ENCODE data around the gene DBP. TPM values are rescaled to one million over a fixed set of nuclear protein-coding genes. Genes with fewer than 3 reads are reported as not detected.
A peak's percentile ranks its signal among the peaks of the same experiment; 100 is the strongest.

Gene DBP
- total RNA-seq, 1 experiment from 2014 or later, result 12.0 TPM

DNA sequence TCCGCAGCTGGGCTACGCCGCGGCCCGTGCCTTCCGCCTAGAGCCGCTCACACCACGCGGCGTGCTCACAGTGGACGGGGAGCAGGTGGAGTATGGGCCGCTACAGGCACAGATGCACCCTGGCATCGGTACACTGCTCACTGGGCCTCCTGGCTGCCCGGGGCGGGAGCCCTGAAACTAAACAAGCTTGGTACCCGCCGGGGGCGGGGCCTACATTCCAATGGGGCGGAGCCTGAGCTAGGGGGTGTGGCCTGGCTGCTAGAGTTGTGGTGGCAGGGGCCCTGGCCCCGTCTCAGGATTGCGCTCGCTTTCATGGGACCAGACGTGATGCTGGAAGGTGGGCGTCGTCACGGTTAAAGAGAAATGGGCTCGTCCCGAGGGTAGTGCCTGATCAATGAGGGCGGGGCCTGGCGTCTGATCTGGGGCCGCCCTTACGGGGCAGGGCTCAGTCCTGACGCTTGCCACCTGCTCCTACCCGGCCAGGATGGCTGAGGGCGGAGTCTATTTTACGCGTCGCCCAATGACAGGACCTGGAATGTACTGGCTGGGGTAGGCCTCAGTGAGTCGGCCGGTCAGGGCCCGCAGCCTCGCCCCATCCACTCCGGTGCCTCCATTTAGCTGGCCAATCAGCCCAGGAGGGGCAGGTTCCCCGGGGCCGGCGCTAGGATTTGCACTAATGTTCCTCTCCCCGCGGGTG lies 7.4 kb downstream of the DBP start (continued):
- TF ChIP-seq, protein P1, sequence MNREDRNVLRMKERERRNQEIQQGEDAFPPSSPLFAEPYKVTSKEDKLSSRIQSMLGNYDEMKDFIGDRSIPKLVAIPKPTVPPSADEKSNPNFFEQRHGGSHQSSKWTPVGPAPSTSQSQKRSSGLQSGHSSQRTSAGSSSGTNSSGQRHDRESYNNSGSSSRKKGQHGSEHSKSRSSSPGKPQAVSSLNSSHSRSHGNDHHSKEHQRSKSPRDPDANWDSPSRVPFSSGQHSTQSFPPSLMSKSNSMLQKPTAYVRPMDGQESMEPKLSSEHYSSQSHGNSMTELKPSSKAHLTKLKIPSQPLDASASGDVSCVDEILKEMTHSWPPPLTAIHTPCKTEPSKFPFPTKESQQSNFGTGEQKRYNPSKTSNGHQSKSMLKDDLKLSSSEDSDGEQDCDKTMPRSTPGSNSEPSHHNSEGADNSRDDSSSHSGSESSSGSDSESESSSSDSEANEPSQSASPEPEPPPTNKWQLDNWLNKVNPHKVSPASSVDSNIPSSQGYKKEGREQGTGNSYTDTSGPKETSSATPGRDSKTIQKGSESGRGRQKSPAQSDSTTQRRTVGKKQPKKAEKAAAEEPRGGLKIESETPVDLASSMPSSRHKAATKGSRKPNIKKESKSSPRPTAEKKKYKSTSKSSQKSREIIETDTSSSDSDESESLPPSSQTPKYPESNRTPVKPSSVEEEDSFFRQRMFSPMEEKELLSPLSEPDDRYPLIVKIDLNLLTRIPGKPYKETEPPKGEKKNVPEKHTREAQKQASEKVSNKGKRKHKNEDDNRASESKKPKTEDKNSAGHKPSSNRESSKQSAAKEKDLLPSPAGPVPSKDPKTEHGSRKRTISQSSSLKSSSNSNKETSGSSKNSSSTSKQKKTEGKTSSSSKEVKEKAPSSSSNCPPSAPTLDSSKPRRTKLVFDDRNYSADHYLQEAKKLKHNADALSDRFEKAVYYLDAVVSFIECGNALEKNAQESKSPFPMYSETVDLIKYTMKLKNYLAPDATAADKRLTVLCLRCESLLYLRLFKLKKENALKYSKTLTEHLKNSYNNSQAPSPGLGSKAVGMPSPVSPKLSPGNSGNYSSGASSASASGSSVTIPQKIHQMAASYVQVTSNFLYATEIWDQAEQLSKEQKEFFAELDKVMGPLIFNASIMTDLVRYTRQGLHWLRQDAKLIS (CRISPR knock-in tag; IDR thresholded peaks at IDR 0.05; ENCODE audit: borderline replicate concordance), result no peak; the same call in 1 of the 2 replicates
- TF ChIP-seq, protein P2, sequence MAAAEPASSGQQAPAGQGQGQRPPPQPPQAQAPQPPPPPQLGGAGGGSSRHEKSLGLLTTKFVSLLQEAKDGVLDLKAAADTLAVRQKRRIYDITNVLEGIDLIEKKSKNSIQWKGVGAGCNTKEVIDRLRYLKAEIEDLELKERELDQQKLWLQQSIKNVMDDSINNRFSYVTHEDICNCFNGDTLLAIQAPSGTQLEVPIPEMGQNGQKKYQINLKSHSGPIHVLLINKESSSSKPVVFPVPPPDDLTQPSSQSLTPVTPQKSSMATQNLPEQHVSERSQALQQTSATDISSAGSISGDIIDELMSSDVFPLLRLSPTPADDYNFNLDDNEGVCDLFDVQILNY (CRISPR knock-in tag; IDR thresholded peaks at IDR 0.05), result peak; percentile 64; the same call in 1 of the 2 replicates
- TF ChIP-seq, protein P3, sequence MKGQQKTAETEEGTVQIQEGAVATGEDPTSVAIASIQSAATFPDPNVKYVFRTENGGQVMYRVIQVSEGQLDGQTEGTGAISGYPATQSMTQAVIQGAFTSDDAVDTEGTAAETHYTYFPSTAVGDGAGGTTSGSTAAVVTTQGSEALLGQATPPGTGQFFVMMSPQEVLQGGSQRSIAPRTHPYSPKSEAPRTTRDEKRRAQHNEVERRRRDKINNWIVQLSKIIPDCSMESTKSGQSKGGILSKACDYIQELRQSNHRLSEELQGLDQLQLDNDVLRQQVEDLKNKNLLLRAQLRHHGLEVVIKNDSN (CRISPR knock-in tag; IDR thresholded peaks at IDR 0.05), result no peak
- peak; percentile 79 for TF ChIP-seq SP1 (CRISPR knock-in tag; conservative IDR thresholded peaks at IDR 0.05)
- TF ChIP-seq, protein P4, sequence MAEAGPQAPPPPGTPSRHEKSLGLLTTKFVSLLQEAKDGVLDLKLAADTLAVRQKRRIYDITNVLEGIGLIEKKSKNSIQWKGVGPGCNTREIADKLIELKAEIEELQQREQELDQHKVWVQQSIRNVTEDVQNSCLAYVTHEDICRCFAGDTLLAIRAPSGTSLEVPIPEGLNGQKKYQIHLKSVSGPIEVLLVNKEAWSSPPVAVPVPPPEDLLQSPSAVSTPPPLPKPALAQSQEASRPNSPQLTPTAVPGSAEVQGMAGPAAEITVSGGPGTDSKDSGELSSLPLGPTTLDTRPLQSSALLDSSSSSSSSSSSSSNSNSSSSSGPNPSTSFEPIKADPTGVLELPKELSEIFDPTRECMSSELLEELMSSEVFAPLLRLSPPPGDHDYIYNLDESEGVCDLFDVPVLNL (CRISPR knock-in tag; IDR thresholded peaks at IDR 0.05; ENCODE audit: borderline replicate concordance, low read depth), result 0 out of 2 replicates have a peak, but pooled peaks have one; percentile 18
- TF ChIP-seq, protein P5, sequence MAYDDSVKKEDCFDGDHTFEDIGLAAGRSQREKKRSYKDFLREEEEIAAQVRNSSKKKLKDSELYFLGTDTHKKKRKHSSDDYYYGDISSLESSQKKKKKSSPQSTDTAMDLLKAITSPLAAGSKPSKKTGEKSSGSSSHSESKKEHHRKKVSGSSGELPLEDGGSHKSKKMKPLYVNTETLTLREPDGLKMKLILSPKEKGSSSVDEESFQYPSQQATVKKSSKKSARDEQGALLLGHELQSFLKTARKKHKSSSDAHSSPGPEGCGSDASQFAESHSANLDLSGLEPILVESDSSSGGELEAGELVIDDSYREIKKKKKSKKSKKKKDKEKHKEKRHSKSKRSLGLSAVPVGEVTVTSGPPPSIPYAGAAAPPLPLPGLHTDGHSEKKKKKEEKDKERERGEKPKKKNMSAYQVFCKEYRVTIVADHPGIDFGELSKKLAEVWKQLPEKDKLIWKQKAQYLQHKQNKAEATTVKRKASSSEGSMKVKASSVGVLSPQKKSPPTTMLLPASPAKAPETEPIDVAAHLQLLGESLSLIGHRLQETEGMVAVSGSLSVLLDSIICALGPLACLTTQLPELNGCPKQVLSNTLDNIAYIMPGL (CRISPR knock-in tag; IDR thresholded peaks at IDR 0.05), result peak; percentile 5; the same call in 1 of the 2 replicates
- TF ChIP-seq ZNF138 (CRISPR knock-in tag; conservative IDR thresholded peaks at IDR 0.05), result no peak; the same call in 1 of the 2 replicates
- no peak; the same call in none of the 2 replicates for TF ChIP-seq ZNF121 (CRISPR knock-in tag; IDR thresholded peaks at IDR 0.05)
- no peak; the same call in 1 of the 2 replicates for TF ChIP-seq IRF2 (CRISPR knock-in tag; IDR thresholded peaks at IDR 0.05; ENCODE audit: borderline replicate concordance, low read depth)
- peak; percentile 66; the same call in 1 of the 2 replicates for TF ChIP-seq GTF2I (CRISPR knock-in tag; conservative IDR thresholded peaks at IDR 0.05)
- TF ChIP-seq MYBL2 (CRISPR knock-in tag; IDR thresholded peaks at IDR 0.05), result peak; percentile 18
- no peak for TF ChIP-seq ZNF423 (CRISPR knock-in tag; IDR thresholded peaks at IDR 0.05)
- peak; percentile 19; the same call in 1 of the 2 replicates for TF ChIP-seq NFE2L1 (CRISPR knock-in tag; IDR thresholded peaks at IDR 0.05)

DNA sequence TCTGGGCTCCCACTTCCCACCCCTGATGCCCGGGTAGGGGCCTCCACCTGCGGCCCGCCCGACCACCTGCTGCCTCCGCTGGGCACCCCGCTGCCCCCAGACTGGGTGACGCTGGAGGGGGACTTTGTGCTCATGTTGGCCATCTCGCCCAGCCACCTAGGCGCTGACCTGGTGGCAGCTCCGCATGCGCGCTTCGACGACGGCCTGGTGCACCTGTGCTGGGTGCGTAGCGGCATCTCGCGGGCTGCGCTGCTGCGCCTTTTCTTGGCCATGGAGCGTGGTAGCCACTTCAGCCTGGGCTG lies 7.9 kb downstream of the DBP start:
- ATAC-seq (no peak), DNase-seq (ENCODE audit: low spot score) (no peak)
- peak overlapping the region; percentile 71 for H3K4me3 Mint-ChIP-seq
- peak overlapping the region; percentile 99 for H3K27ac Mint-ChIP-seq
- no peaks in the 10 kb centered on the region for H3K9me3 Mint-ChIP-seq
- ChIA-PET POLR2A (interaction anchor here (0.7 to 3.4 kb wide), 4 partner anchors 11 to 335 kb away, joined by 3 to 23 read pairs (median 13); partner anchors contain the start of genes CA11, RPL18 and SPHK2), CTCF (interaction anchor here (0.8 to 3.0 kb wide), 12 partner anchors 10 to 295 kb away, joined by 3 to 20 read pairs (median 6); partner anchors contain the start of genes CA11, FAM83E, RPL18 and SPHK2)
- no peaks in the 10 kb centered on the region for H3K36me3 Mint-ChIP-seq
- no peaks in the 10 kb centered on the region for H3K27me3 Mint-ChIP-seq (ENCODE audit: low read depth)
- no peak for TF ChIP-seq KAT7 (CRISPR knock-in tag; IDR thresholded peaks at IDR 0.05; ENCODE audit: borderline replicate concordance)
- no peak for TF ChIP-seq ELF4 (CRISPR knock-in tag; IDR thresholded peaks at IDR 0.05; ENCODE audit: low read depth)
- TF ChIP-seq, protein P6, sequence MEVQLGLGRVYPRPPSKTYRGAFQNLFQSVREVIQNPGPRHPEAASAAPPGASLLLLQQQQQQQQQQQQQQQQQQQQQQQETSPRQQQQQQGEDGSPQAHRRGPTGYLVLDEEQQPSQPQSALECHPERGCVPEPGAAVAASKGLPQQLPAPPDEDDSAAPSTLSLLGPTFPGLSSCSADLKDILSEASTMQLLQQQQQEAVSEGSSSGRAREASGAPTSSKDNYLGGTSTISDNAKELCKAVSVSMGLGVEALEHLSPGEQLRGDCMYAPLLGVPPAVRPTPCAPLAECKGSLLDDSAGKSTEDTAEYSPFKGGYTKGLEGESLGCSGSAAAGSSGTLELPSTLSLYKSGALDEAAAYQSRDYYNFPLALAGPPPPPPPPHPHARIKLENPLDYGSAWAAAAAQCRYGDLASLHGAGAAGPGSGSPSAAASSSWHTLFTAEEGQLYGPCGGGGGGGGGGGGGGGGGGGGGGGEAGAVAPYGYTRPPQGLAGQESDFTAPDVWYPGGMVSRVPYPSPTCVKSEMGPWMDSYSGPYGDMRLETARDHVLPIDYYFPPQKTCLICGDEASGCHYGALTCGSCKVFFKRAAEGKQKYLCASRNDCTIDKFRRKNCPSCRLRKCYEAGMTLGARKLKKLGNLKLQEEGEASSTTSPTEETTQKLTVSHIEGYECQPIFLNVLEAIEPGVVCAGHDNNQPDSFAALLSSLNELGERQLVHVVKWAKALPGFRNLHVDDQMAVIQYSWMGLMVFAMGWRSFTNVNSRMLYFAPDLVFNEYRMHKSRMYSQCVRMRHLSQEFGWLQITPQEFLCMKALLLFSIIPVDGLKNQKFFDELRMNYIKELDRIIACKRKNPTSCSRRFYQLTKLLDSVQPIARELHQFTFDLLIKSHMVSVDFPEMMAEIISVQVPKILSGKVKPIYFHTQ (CRISPR knock-in tag; IDR thresholded peaks at IDR 0.05), result no peak
- no peak for TF ChIP-seq ZNF416 (CRISPR knock-in tag; IDR thresholded peaks at IDR 0.05)
- no peak for TF ChIP-seq GRHL2 (CRISPR knock-in tag; IDR thresholded peaks at IDR 0.05; ENCODE audit: insufficient replicate concordance, severe bottlenecking)
- TF ChIP-seq NR1H2 (CRISPR knock-in tag; IDR thresholded peaks at IDR 0.05), result no peak
- TF ChIP-seq ZNF232 (CRISPR knock-in tag; IDR thresholded peaks at IDR 0.05), result no peak
- TF ChIP-seq, protein P7, sequence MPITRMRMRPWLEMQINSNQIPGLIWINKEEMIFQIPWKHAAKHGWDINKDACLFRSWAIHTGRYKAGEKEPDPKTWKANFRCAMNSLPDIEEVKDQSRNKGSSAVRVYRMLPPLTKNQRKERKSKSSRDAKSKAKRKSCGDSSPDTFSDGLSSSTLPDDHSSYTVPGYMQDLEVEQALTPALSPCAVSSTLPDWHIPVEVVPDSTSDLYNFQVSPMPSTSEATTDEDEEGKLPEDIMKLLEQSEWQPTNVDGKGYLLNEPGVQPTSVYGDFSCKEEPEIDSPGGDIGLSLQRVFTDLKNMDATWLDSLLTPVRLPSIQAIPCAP (CRISPR knock-in tag; IDR thresholded peaks at IDR 0.05), result no peak
- peaks cover 31% of the 10 kb centered on the region for H3K4me1 Mint-ChIP-seq

Data from WTC11 (cell line).